SK-N-MC (cell line): ENCODE measurements around the gene SH3D19.

Experiments
- EZH2 ChIP-seq: fragments of 200-600 bp; sonication (generic); IDR thresholded peaks from one replicate; pipeline ENCODE4 v1.6.1; 2017; ENCODE audit warnings: antibody characterized with exemption
- FOXP2 ChIP-seq: optimal IDR thresholded peaks from 2 replicates; pipeline ENCODE3; 2011; ENCODE audit warnings: mild to moderate bottlenecking, moderate library complexity; ENCODE audit not compliant: insufficient read depth; ENCODE audit errors: extremely low read length, control extremely low read depth
- POLR2AphosphoS5 ChIP-seq: IDR thresholded peaks from 2 replicates; pipeline ENCODE4 v1.6.1; 2012; ENCODE audit warnings: mild to moderate bottlenecking, low read depth, low read length, borderline replicate concordance

DNA sequence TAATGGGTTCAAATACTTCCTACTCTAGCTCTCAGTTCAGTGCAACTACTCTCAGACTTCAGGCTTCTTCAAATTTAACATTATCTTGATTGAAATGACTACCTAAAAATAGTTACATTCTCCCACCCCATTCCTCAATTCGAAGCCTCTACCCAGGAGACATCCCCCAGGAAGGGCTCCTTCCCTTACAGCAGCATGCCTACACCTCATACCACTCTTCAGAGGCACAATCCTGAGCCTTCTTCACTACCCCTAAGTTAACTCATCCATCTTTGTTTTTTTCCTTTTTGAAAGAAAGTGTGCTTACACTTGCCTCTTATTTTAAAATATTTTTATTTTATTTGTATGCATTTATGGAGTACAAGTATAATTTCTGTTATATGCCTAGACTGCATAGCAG is 65.7 kb downstream of the SH3D19 start:
- TF ChIP-seq POLR2AphosphoS5 = no peak
- TF ChIP-seq EZH2 = no peak
- no peak for TF ChIP-seq FOXP2
